Stomach (tissue), 4 donors: ENCODE data around the gene ARHGAP15.

Experiments
- CTCF ChIP-seq, 7 experiments: fragments of 450-650 bp in 4 of 7; fragments of 200-600 bp in 3 of 7; sonication (generic) in 3 of 7; IDR thresholded peaks; one replicate each; pipeline ENCODE4 v1.5.1; 2016 to 2019; ENCODE audit warnings: antibody characterized with exemption in 7 of 7, control low read depth in 2 of 7, mild to moderate bottlenecking in 1 of 7
- POLR2A ChIP-seq, 4 donors: fragments of 450-650 bp; IDR thresholded peaks; one replicate each; pipeline ENCODE4 v1.6.1; 2016; ENCODE audit warnings: antibody characterized with exemption in 4 of 4, control low read depth in 2 of 4, mild to moderate bottlenecking in 1 of 4, moderate library complexity in 1 of 4
- POLR2AphosphoS5 ChIP-seq, 3 donors: sonication (generic); formaldehyde crosslinking; IDR thresholded peaks; one replicate each; pipeline ENCODE4 v1.6.1; 2016; ENCODE audit warnings: antibody characterized with exemption in 3 of 3

DNA sequence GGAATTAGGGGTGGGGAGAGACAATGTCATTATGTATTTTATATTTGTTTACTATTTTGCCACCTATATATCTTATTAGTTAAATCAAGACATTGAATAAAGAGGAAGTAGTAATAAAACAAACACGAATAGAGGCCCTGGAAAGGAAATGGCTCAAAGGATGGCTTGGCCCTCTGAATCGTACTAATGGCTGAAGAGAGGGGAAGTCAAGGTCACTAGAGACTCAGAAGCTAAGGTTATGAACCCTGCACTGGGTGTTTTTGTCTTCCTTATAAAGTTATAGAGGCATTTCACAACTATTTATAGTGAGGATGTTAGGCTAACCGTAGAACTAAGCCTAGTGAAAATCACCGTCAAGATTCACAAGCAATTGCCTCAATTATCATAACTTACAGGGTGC lies 685.9 kb downstream of the ARHGAP15 start:
- TF ChIP-seq POLR2A (IDR thresholded peaks at IDR 0.05) (no peak), CTCF (IDR thresholded peaks at IDR 0.05) (no peak), POLR2AphosphoS5 (IDR thresholded peaks at IDR 0.05) (no peak)
